PC-9 (cell line): ENCODE results near the gene FANCI. TPM values are rescaled to one million over a fixed set of nuclear protein-coding genes. Genes with fewer than 3 reads are reported as not detected.

Experiments
- BruUV-seq: library from RNA; stranded (reverse); fragments of 400-500 nt; replicated peaks from 2 replicates; lab custom pipeline; 2021; lab: Mats Ljungman, UMichigan
- CTCF ChIA-PET: fragments of 300-600 bp; sonication (Branson Sonifier 250); formaldehyde crosslinking; loops from one replicate; lab custom pipeline; 2022; ENCODE audit warnings: antibody characterized with exemption; lab: Charles Lee
- POLR2A ChIA-PET: fragments of 300-600 bp; sonication (Branson Sonifier 250); formaldehyde crosslinking; loops from one replicate; lab custom pipeline; 2022; ENCODE audit warnings: antibody characterized with exemption; ENCODE audit not compliant: unreplicated experiment; lab: Charles Lee
- DNase-seq, 2 experiments: peaks; one replicate each; pipeline versions ENCODE4 v3.0.0 to v3.0.0-alpha.2; 2015 to 2022; ENCODE audit warnings: mixed read lengths in 1 of 2
- H2AFZ ChIP-seq: fragments of 200-600 bp; sonication (generic); 2 replicates; pipeline ENCODE4 v1.8.1; 2017; ENCODE audit warnings: antibody characterized with exemption
- H3F3A ChIP-seq: fragments of 200-600 bp; sonication (generic); 2 replicates; pipeline ENCODE4 v1.8.1; 2017; ENCODE audit warnings: antibody characterized with exemption, mild to moderate bottlenecking, low read depth; ENCODE audit not compliant: insufficient read depth
- H3K27ac ChIP-seq: fragments of 200-600 bp; sonication (generic); 2 replicates; pipeline ENCODE4 v1.6.1; 2016; ENCODE audit warnings: mixed run types
- H3K27me3 ChIP-seq: fragments of 200-600 bp; sonication (generic); 2 replicates; pipeline ENCODE4 v1.6.1; 2016; ENCODE audit warnings: low read depth, mixed run types; ENCODE audit not compliant: insufficient read depth
- H3K36me3 ChIP-seq: fragments of 200-600 bp; sonication (generic); 2 replicates; pipeline ENCODE4 v1.6.1; 2016; ENCODE audit warnings: low read depth, mixed run types
- H3K4me1 ChIP-seq: fragments of 200-600 bp; sonication (generic); replicated peaks from 2 replicates; pipeline ENCODE4 v1.6.1; 2016; ENCODE audit warnings: mixed run types; ENCODE audit not compliant: insufficient read depth
- H3K4me2 ChIP-seq: fragments of 200-600 bp; sonication (generic); 2 replicates; pipeline ENCODE4 v1.6.1; 2017; ENCODE audit warnings: mixed run types
- H3K4me3 ChIP-seq: fragments of 200-600 bp; sonication (generic); 2 replicates; pipeline ENCODE4 v1.6.1; 2016; ENCODE audit warnings: mixed run types
- H3K79me2 ChIP-seq: fragments of 200-600 bp; sonication (generic); 2 replicates; pipeline ENCODE4 v1.6.1; 2017; ENCODE audit warnings: low read depth, mixed run types
- H3K9me2 ChIP-seq: fragments of 200-600 bp; sonication (generic); 2 replicates; pipeline ENCODE4 v1.8.1; 2017; ENCODE audit warnings: mild to moderate bottlenecking; ENCODE audit not compliant: insufficient read depth
- H3K9me3 ChIP-seq: fragments of 200-600 bp; sonication (generic); 2 replicates; pipeline ENCODE4 v1.8.1; 2016; ENCODE audit warnings: low read depth; ENCODE audit not compliant: insufficient read depth
- H4K20me1 ChIP-seq: fragments of 200-600 bp; sonication (generic); 2 replicates; pipeline ENCODE4 v1.8.1; 2017; ENCODE audit not compliant: insufficient read depth
- EZH2 ChIP-seq: fragments of 200-600 bp; sonication (generic); IDR thresholded peaks from 2 replicates; pipeline ENCODE4 v1.8.0; 2017; ENCODE audit warnings: antibody characterized with exemption, low read depth
- intact Hi-C: fragments of 100-400 bp; cut with micrococcal nuclease; formaldehyde crosslinking; loops from one replicate; pipeline ENCODE4 v1.10.0; 2022; ENCODE audit not compliant: unreplicated experiment
- total RNA-seq: library from RNA; stranded (reverse); gene quantifications from 2 replicates; pipeline ENCODE4 v1.2.3, GENCODE V29; 2021
- TF ChIP-seq, protein P1 (sequence below): fragments of 200-600 bp; sonication (generic); conservative IDR thresholded peaks from 2 replicates; pipeline ENCODE4 v1.6.1; 2017; ENCODE audit warnings: mixed run types, antibody characterized with exemption, mild to moderate bottlenecking, moderate library complexity

FANCI gene
- total RNA-seq, 1 experiment from 2014 or later = 126 TPM

DNA sequence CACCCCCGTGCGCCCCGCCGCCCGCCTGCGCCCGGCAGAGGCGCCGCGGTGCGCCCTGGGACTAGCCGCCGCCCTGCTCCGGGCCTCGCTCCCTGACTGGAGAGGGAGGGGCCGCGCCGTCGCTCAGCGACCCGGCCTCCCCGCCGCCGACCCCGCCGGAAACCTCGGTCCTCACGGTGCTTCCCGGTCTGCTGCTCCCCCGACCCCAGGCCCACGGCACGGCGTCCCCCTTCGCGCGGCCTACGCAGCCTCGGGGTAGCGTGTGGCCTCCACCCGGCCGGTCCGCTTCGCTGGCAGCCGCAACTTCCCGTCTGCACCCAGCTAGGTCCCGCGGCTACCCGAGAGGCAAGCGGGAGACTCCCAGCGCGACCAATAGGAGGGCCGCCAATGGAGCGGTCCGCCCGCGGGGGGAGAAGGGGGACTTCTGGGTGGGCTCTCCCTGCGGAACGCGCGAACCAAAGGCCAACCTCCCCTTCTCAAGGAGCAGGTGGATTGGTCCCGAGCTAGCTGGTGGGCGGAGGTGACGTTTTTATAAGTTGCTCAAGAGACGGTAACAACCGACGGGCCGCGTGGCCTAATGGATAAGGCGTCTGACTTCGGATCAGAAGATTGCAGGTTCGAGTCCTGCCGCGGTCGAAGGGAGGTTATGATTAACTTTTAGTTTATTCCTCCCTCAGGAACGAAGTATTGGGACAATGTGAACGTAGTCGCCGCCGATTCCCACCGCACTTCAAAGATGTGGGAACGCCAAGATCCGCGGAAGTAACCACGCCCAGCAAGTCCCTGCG, 90.9 kb downstream of the FANCI start, which contains the start of gene POLG:
Gene POLG (minus strand): TSS at position 315 of the 788 bp plus-strand sequence. CDS start 1,070 bp downstream, outside the sequence.
- Histone ChIP-seq H3K4me1 (peaks cover 16% of the 10 kb centered on the region), H3K4me3 (peak within 1 kb of the TSS; percentile 95), H3K27me3 (no peaks in the 10 kb centered on the region), H3K79me2 (peaks cover 38% of the 10 kb centered on the region), H3K9me2 (no peaks in the 10 kb centered on the region), H4K20me1 (peaks cover 26% of the 10 kb centered on the region), H3K9me3 (no peaks in the 10 kb centered on the region), H3K36me3 (peaks cover 25% of the 10 kb centered on the region), H2AFZ (peak within 1 kb of the TSS; percentile 79), H3F3A (peaks cover 14% of the 10 kb centered on the region; the same call in 1 of the 2 replicates), H3K27ac (peak within 1 kb of the TSS; percentile 68), H3K4me2 (peak within 1 kb of the TSS; percentile 96)
- POLR2A ChIA-PET = interaction anchor here (0.6 kb wide), 2 partner anchors 220 to 439 kb away, joined by 3 to 7 read pairs; partner anchors contain the start of gene HAPLN3
- intact Hi-C loops = loop anchor here (10.0 kb wide), 2 partner anchors 240 to 440 kb away; partner anchors contain the start of genes HAPLN3 and TICRR
- CTCF ChIA-PET = no interaction called here
- TSS peak; percentile 100 for BruUV-seq
- TF ChIP-seq, protein P1, sequence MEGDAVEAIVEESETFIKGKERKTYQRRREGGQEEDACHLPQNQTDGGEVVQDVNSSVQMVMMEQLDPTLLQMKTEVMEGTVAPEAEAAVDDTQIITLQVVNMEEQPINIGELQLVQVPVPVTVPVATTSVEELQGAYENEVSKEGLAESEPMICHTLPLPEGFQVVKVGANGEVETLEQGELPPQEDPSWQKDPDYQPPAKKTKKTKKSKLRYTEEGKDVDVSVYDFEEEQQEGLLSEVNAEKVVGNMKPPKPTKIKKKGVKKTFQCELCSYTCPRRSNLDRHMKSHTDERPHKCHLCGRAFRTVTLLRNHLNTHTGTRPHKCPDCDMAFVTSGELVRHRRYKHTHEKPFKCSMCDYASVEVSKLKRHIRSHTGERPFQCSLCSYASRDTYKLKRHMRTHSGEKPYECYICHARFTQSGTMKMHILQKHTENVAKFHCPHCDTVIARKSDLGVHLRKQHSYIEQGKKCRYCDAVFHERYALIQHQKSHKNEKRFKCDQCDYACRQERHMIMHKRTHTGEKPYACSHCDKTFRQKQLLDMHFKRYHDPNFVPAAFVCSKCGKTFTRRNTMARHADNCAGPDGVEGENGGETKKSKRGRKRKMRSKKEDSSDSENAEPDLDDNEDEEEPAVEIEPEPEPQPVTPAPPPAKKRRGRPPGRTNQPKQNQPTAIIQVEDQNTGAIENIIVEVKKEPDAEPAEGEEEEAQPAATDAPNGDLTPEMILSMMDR = no peak
- TF ChIP-seq EZH2 = no peak
- DNase-seq = peak; percentile 93 to 98

DNA sequence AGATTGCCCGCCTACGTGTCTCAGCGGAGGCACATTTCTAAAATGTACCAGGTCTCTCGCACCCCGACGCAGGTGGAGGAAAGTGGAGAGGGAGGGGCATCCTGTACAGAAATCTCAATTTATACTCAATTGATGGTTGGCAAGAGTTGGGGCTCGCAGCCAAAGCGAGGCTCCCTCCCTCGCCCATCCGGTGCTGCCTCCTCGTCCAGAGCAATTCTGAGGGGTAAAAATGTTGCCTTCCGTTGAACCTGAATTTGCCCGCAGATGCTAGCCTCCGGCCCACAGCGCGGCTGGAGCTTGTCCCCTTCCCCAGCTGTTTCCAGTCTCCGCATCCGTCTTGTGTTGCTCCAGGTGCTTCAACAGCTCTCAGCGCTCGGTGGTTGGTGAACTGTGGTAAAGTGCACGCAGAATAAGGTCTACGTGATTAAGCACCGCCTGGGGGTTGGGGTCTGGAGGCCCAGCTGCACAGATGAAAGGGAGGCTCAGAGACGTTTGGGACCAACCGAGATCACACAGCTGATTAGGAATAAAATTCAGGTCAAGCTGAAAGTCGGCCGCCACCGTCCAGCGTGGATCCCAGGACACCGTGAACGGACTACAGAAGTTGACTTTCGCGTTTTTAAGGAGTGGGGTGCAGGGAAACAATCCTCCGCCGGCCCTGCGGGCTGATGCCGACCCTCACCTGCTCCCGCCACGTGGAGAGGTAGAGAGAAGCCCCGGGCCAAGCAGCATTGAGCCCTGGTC, 91.7 kb downstream of the FANCI start:
- Histone ChIP-seq H3K79me2 (peaks cover 35% of the 10 kb centered on the region), H3K4me2 (peak overlapping the region; percentile 76), H3K27ac (peak overlapping the region; percentile 68), H3K9me3 (no peaks in the 10 kb centered on the region), H3F3A (peaks cover 14% of the 10 kb centered on the region; the same call in 1 of the 2 replicates), H3K36me3 (peaks cover 19% of the 10 kb centered on the region), H3K9me2 (no peaks in the 10 kb centered on the region), H3K4me1 (peaks cover 16% of the 10 kb centered on the region), H3K27me3 (no peaks in the 10 kb centered on the region), H3K4me3 (peak overlapping the region; percentile 49; the same call in 1 of the 2 replicates), H4K20me1 (peaks cover 23% of the 10 kb centered on the region), H2AFZ (0 out of 2 replicates have a peak overlapping the region, but pooled peaks have one; percentile 39)
- ChIA-PET POLR2A (interaction anchor here (0.6 kb wide), 1 partner anchor 440 kb away, joined by 7 read pairs; the partner anchor contains the start of gene HAPLN3), CTCF (no interaction called here)
- intact Hi-C loops = loop anchor here (10.0 kb wide), 2 partner anchors 239 to 441 kb away; partner anchors contain the start of genes HAPLN3 and TICRR
- DNase-seq = no peak
- BruUV-seq = no TSS peak
- TF ChIP-seq, protein P1 = no peak
- TF ChIP-seq EZH2 = no peak

DNA sequence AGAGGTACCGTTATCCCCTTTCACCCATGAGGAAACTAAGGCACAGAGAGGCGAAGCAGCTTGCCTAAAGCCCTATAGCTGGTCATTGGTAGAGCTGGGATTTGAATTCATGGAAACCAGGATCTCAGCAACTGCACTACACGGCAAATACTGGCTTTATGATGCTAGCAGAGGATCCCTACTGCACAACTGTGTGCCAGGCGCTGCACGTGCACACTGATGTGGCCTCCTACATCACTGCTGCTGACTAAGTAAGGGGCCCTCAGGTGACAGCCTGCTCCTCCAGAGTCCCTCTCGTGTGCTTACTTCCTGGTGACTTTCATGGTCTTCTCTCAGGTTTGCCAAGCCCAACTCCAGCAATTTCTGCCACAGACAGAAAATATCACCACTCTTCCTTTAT, 94.3 kb downstream of the FANCI start:
- Histone ChIP-seq H3K4me3 (no peak overlapping the region), H2AFZ (no peak overlapping the region), H3K9me3 (no peaks in the 10 kb centered on the region), H3K79me2 (peaks cover 12% of the 10 kb centered on the region), H3K4me1 (peaks cover 11% of the 10 kb centered on the region; the same call in 1 of the 2 replicates), H3K27ac (no peak overlapping the region), H3K9me2 (no peaks in the 10 kb centered on the region), H3F3A (peaks cover 14% of the 10 kb centered on the region; the same call in 1 of the 2 replicates), H3K4me2 (no peak overlapping the region), H4K20me1 (no peaks in the 10 kb centered on the region; the same call in 1 of the 2 replicates), H3K36me3 (no peaks in the 10 kb centered on the region), H3K27me3 (no peaks in the 10 kb centered on the region)
- CTCF ChIA-PET = no interaction called here
- POLR2A ChIA-PET = no interaction called here
- no peak for TF ChIP-seq EZH2
- TF ChIP-seq, protein P1 = no peak
- DNase-seq = no peak
- no TSS peak for BruUV-seq
- intact Hi-C loops = loop anchor here (10.0 kb wide), 2 partner anchors 237 to 443 kb away; partner anchors contain the start of genes HAPLN3 and TICRR
